Stimulated activated CD8-positive, alpha-beta memory T cell treated with anti-CD3 and anti-CD28 coated beads, Interleukin-4, amount 100 ng/mL, for 48 hours (primary cell): Measurements from ENCODE around the gene STEAP2.

Experiments
- DNase-seq: peaks from one replicate; pipeline ENCODE4 v3.0.0-alpha.2; 2020

Gene STEAP2

GRCh38 chr7:90276033-90276728, 64.6 kb downstream of the STEAP2 start:
- no peak for DNase-seq
